ENCODE results near the gene PRM3.

PRM3 gene

GRCh38 chr16:11272484-11272883 lies 945 bp downstream of the PRM3 start:
- no peak overlapping the region for H3K4me3 ChIP-seq (ENCODE audit: low read depth, low read length)
- TF ChIP-seq, protein P1, sequence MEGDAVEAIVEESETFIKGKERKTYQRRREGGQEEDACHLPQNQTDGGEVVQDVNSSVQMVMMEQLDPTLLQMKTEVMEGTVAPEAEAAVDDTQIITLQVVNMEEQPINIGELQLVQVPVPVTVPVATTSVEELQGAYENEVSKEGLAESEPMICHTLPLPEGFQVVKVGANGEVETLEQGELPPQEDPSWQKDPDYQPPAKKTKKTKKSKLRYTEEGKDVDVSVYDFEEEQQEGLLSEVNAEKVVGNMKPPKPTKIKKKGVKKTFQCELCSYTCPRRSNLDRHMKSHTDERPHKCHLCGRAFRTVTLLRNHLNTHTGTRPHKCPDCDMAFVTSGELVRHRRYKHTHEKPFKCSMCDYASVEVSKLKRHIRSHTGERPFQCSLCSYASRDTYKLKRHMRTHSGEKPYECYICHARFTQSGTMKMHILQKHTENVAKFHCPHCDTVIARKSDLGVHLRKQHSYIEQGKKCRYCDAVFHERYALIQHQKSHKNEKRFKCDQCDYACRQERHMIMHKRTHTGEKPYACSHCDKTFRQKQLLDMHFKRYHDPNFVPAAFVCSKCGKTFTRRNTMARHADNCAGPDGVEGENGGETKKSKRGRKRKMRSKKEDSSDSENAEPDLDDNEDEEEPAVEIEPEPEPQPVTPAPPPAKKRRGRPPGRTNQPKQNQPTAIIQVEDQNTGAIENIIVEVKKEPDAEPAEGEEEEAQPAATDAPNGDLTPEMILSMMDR (IDR thresholded peaks at IDR 0.05; ENCODE audit: control insufficient read depth, extremely low read depth, insufficient read depth), result no peak
- DNase-seq (ENCODE audit: low read depth), result no peak

GRCh38 chr16:11271610-11272009 lies 1.8 kb downstream of the PRM3 start:
- DNase-seq (ENCODE audit: low read depth), result no peak
- no peak overlapping the region for H3K4me3 ChIP-seq (ENCODE audit: low read depth, low read length)
- TF ChIP-seq, protein P1 (IDR thresholded peaks at IDR 0.05; ENCODE audit: control insufficient read depth, extremely low read depth, insufficient read depth), result no peak

GRCh38 chr16:11270602-11271162 lies 2.7 kb downstream of the PRM3 start:
- TF ChIP-seq, protein P1 (IDR thresholded peaks at IDR 0.05; ENCODE audit: control insufficient read depth, extremely low read depth, insufficient read depth), result no peak
- H3K4me3 ChIP-seq (ENCODE audit: low read depth, low read length), result no peak overlapping the region

DNA sequence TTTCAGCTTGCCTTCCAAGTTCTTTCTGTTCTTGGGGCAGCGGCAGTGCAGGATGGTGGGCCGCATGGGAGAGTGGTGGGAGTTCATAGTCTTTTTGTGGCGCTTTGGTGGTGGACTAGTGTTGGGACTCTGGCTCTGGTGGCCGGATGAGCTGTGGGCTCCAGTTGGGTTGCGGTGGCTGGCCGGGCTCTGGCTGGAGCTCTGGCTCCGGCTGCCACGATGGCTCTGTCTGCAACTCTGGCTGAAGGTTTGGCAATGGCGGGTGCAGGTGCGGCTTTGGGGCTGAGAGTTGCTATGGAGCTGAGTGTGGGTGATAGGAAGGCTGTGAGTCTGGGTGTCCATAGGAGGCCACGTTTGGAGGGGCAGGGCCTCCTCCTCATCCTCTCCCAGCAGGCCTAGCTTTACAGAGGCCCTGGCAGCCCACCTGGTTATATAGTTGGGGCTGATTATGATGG lies 4.5 kb downstream of the PRM3 start, which contains the start of gene TNP2:
TSS of gene TNP2 (minus strand) at position 405 of the 455 bp plus-strand sequence. CDS start at position 342, 63 bp downstream.
- H3K4me3 ChIP-seq (ENCODE audit: low read depth, low read length), result no peak within 1 kb of the TSS
- DNase-seq (ENCODE audit: low read depth), result no peak
- TF ChIP-seq, protein P1 (IDR thresholded peaks at IDR 0.05; ENCODE audit: control insufficient read depth, extremely low read depth, insufficient read depth), result no peak

More at GRCh38 chr16:11270602-11271162, 2.7 kb downstream of the PRM3 start:
- no peak for DNase-seq (ENCODE audit: low read depth)

DNA sequence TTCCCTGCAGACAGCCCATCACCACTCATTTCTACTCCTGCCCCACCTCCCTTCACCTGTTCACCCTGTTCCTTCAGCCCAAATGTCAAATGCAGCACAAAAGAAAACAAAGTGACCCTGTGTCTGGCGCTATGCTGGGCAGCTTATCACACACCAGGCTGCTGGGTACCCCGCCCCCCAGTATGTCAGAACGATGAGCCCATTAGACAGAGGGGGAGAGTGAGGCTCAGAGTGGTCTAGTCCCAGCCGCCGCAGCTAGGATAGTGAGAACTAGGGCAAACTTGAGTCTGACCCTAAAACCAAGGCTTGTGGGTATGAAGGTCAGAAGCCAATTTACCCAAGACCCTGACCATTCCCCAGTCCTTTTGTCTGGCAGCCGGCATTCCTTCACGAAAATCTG lies 8.3 kb downstream of the PRM3 start:
- TF ChIP-seq, protein P1 (IDR thresholded peaks at IDR 0.05; ENCODE audit: control insufficient read depth, extremely low read depth, insufficient read depth), result no peak
- DNase-seq (ENCODE audit: low read depth), result no peak
- H3K4me3 ChIP-seq (ENCODE audit: low read depth, low read length), result no peak overlapping the region

DNA sequence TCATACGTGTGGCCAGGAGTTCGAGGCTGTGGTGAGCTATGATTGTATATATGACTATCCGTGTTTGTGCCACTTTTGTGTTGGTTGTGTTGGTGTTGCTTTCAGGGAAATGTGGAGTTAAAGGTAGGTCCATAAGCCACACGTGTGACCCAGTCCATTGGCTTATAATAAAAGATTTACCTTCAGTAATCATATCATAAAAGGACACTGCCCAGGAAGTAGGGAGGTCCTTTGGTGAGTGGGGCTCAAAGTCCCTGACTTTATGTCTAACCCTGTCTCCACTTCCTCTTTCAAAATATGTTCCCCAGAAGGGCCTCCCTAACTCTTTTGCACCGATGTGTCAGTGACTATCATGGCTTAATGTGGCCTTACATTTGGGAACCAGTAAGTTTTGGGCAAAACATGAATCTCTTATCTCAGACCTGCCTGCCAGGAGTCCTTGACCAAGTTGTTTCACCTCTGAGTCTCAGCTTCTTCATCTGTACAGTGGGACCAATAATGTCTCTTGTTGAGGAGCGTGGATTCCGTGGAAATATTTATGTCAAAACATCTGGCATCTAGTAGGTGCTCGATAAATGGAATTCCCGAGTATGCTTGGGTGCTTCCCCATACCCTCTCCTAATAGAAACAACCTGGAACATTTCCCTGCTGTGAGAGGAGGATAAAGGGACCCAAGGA lies 9.1 kb downstream of the PRM3 start:
- H3K4me3 ChIP-seq (ENCODE audit: low read depth, low read length), result no peak overlapping the region
- TF ChIP-seq, protein P1 (IDR thresholded peaks at IDR 0.05; ENCODE audit: control insufficient read depth, extremely low read depth, insufficient read depth), result no peak
- no peak for DNase-seq (ENCODE audit: low read depth)

Data from LNCaP clone FGC (cell line).